Spinal cord (tissue), 10 donors: ENCODE data around the gene DOCK6. TPM values are rescaled to one million over a fixed set of nuclear protein-coding genes. Genes with fewer than 3 reads are reported as not detected.

Source experiments
- DNase-seq, 6 donors: peaks; one replicate each; pipeline versions ENCODE4 v3.0.0 to v3.0.0-alpha.2; 2013 to 2015; ENCODE audit warnings: low spot score in 6 of 6, low read depth in 4 of 6
- H3K27ac ChIP-seq: one replicate; pipeline ENCODE4 v1.5.1; 2013; ENCODE audit warnings: low read depth, low read length, control low read depth
- H3K27me3 ChIP-seq: one replicate; pipeline ENCODE4 v1.6.1; 2013; ENCODE audit warnings: low read length; ENCODE audit not compliant: control insufficient read depth, insufficient read depth
- H3K36me3 ChIP-seq: one replicate; pipeline ENCODE4 v1.6.1; 2013; ENCODE audit warnings: low read length; ENCODE audit not compliant: control insufficient read depth, insufficient read depth
- H3K4me1 ChIP-seq: one replicate; pipeline ENCODE4 v1.6.1; 2013; ENCODE audit warnings: low read length; ENCODE audit not compliant: control insufficient read depth, insufficient read depth
- H3K4me3 ChIP-seq: one replicate; pipeline ENCODE4 v1.5.1; 2013; ENCODE audit warnings: low read depth, low read length, control low read depth
- H3K9me3 ChIP-seq: one replicate; pipeline ENCODE4 v1.6.1; 2013; ENCODE audit warnings: low read length; ENCODE audit not compliant: control insufficient read depth, insufficient read depth
- WGBS: methylation state at CpG from one replicate; pipeline ENCODE4 v1.1.5; 2013; ENCODE audit warnings: missing lambda C conversion rate; ENCODE audit not compliant: insufficient coverage; 5-methylcytosine and 5-hydroxymethylcytosine counted together
- polyA plus RNA-seq, 2 donors: library from polyadenylated mRNA; unstranded; fragments of 120-200 nt; gene quantifications; one replicate each; pipeline ENCODE4 v1.2.1, GENCODE V29; 2013; ENCODE audit not compliant: insufficient read length in 2 of 2
- total RNA-seq, 2 donors: library from RNA; depleted of rRNA in 1 of 2; stranded (reverse); fragments of 120-200 nt in 1 of 2; fragments of >200 nt in 1 of 2; gene quantifications; one replicate each; pipeline versions ENCODE4 v1.2.3 to v1.2.4, GENCODE V29; 2013 to 2014
- donor health status: healthy.

DOCK6 gene
- total and polyA plus RNA-seq, 4 donors, result 16.5 to 71.2 (median 47.3) TPM

GRCh38 chr19:11293433-11294389 is 31.4 kb upstream of the DOCK6 start:
- H3K4me1 ChIP-seq, result peaks cover 16% of the 10 kb centered on the region
- 2% methylated on average over 34 of the region's 41 CpGs for WGBS
- no peaks in the 10 kb centered on the region for H3K36me3 ChIP-seq
- H3K9me3 ChIP-seq, result no peaks in the 10 kb centered on the region
- H3K4me3 ChIP-seq, result peak overlapping the region; percentile 29
- H3K27ac ChIP-seq, result peak overlapping the region; percentile 69
- H3K27me3 ChIP-seq, result no peaks in the 10 kb centered on the region
- DNase-seq, result peak; percentile 69 to 96 (median 82)

GRCh38 chr19:11291991-11292390 is 29.7 kb upstream of the DOCK6 start:
- no peaks in the 10 kb centered on the region for H3K36me3 ChIP-seq
- H3K9me3 ChIP-seq, result no peaks in the 10 kb centered on the region
- no peak overlapping the region for H3K27ac ChIP-seq
- DNase-seq, result no peak
- H3K27me3 ChIP-seq, result no peaks in the 10 kb centered on the region
- no peak overlapping the region for H3K4me3 ChIP-seq
- WGBS, result 88% methylated on average over 1 of the region's 1 CpG
- H3K4me1 ChIP-seq, result peaks cover 16% of the 10 kb centered on the region

- Histone ChIP-seq H3K4me3 (no peak overlapping the region), H3K27ac (no peak overlapping the region), H3K4me1 (peaks cover 16% of the 10 kb centered on the region), H3K27me3 (no peaks in the 10 kb centered on the region), H3K36me3 (no peaks in the 10 kb centered on the region), H3K9me3 (no peaks in the 10 kb centered on the region)
- DNase-seq, result no peak
- WGBS, result 86% methylated on average over 4 of the region's 7 CpGs
Measured at GRCh38 chr19:11291415-11291814, 29.1 kb upstream of the DOCK6 start.

- H3K27ac ChIP-seq, result no peak overlapping the region
- H3K27me3 ChIP-seq, result no peaks in the 10 kb centered on the region
- no peaks in the 10 kb centered on the region for H3K9me3 ChIP-seq
- WGBS, result no CpG with 5 or more reads among the region's 4 CpGs
- peaks cover 10% of the 10 kb centered on the region for H3K4me1 ChIP-seq
- DNase-seq, result peak in 1 of 6 donors; percentile 66
- no peaks in the 10 kb centered on the region for H3K36me3 ChIP-seq
- no peak overlapping the region for H3K4me3 ChIP-seq
Measured at GRCh38 chr19:11290256-11290655, 27.9 kb upstream of the DOCK6 start.

GRCh38 chr19:11288349-11288748 is 26.0 kb upstream of the DOCK6 start:
- Histone ChIP-seq H3K27me3 (no peaks in the 10 kb centered on the region), H3K27ac (no peak overlapping the region), H3K4me3 (no peak overlapping the region), H3K9me3 (no peaks in the 10 kb centered on the region), H3K36me3 (no peaks in the 10 kb centered on the region), H3K4me1 (peaks cover under 1% of the 10 kb centered on the region)
- DNase-seq, result no peak
- WGBS, result 87% methylated on average over 3 of the region's 7 CpGs

- Histone ChIP-seq H3K9me3 (no peaks in the 10 kb centered on the region), H3K27ac (no peak overlapping the region), H3K36me3 (no peaks in the 10 kb centered on the region), H3K4me3 (no peak overlapping the region), H3K4me1 (no peaks in the 10 kb centered on the region), H3K27me3 (no peaks in the 10 kb centered on the region)
- no peak for DNase-seq
- WGBS, result 78% methylated on average over 4 of the region's 6 CpGs
Measured at GRCh38 chr19:11286312-11286974, 24.1 kb upstream of the DOCK6 start.

- H3K9me3 ChIP-seq, result peaks cover under 1% of the 10 kb centered on the region
- no peak overlapping the region for H3K4me3 ChIP-seq
- DNase-seq, result peak in 1 of 6 donors; percentile 55
- H3K27ac ChIP-seq, result peak overlapping the region; percentile 71
- no peaks in the 10 kb centered on the region for H3K4me1 ChIP-seq
- no peaks in the 10 kb centered on the region for H3K27me3 ChIP-seq
- WGBS, result 27% methylated on average over 4 of the region's 6 CpGs
- no peaks in the 10 kb centered on the region for H3K36me3 ChIP-seq
Measured at GRCh38 chr19:11284515-11284914, 22.2 kb upstream of the DOCK6 start.

- peaks cover 2% of the 10 kb centered on the region for H3K9me3 ChIP-seq
- no peak overlapping the region for H3K27ac ChIP-seq
- 87% methylated on average over 8 of the region's 11 CpGs for WGBS
- no peak for DNase-seq
- no peaks in the 10 kb centered on the region for H3K4me1 ChIP-seq
- H3K4me3 ChIP-seq, result no peak overlapping the region
- no peaks in the 10 kb centered on the region for H3K27me3 ChIP-seq
- H3K36me3 ChIP-seq, result no peaks in the 10 kb centered on the region
Measured at GRCh38 chr19:11281356-11282049, 19.2 kb upstream of the DOCK6 start.

GRCh38 chr19:11279505-11280236 is 17.3 kb upstream of the DOCK6 start:
- Histone ChIP-seq H3K27me3 (no peaks in the 10 kb centered on the region), H3K27ac (no peak overlapping the region), H3K4me1 (peaks cover 3% of the 10 kb centered on the region), H3K36me3 (no peaks in the 10 kb centered on the region), H3K9me3 (peaks cover 2% of the 10 kb centered on the region), H3K4me3 (no peak overlapping the region)
- 71% methylated on average over 2 of the region's 5 CpGs for WGBS
- peak in 1 of 6 donors; percentile 31 for DNase-seq
